PC-3 (cell line): Measurements from ENCODE around the gene IFNGR2. TPM values are rescaled to one million over a fixed set of nuclear protein-coding genes. Genes with fewer than 3 reads are reported as not detected.

Source experiments
- ATAC-seq: fragments of 200-7000 bp; cut with Tn5 transposase; 2 replicates; pipeline ENCODE4 v1.9.1; 2020; ENCODE audit warnings: mild to moderate bottlenecking, moderate library complexity
- BruUV-seq: library from RNA; stranded (reverse); fragments of 400-500 nt; replicated peaks from 2 replicates; lab custom pipeline; 2021; lab: Mats Ljungman, UMichigan
- CTCF ChIA-PET: fragments of 300-600 bp; sonication (Branson Sonifier 250); formaldehyde crosslinking; loops from one replicate; lab custom pipeline; 2022; ENCODE audit warnings: antibody characterized with exemption; lab: Charles Lee
- POLR2A ChIA-PET: fragments of 300-600 bp; sonication (Branson Sonifier 250); formaldehyde crosslinking; loops from one replicate; lab custom pipeline; 2022; ENCODE audit warnings: antibody characterized with exemption; ENCODE audit not compliant: unreplicated experiment; lab: Charles Lee
- DNase-seq: peaks from one replicate; pipeline ENCODE4 v3.0.0-alpha.2; 2015
- H2AFZ ChIP-seq: fragments of 300-600 bp; sonication (generic); 2 replicates; pipeline ENCODE4 v1.6.0; 2016; ENCODE audit warnings: antibody characterized with exemption, low read length
- H3F3A ChIP-seq: fragments of 300-600 bp; sonication (generic); one replicate; pipeline ENCODE4 v1.6.0; 2017; ENCODE audit warnings: antibody characterized with exemption, low read length, control low read depth, mild to moderate bottlenecking; ENCODE audit not compliant: unreplicated experiment
- H3K27ac ChIP-seq: fragments of 300-600 bp; sonication (generic); 2 replicates; pipeline ENCODE4 v1.5.1; 2016; ENCODE audit warnings: mild to moderate bottlenecking, low read length
- H3K27me3 ChIP-seq: fragments of 300-600 bp; sonication (generic); 2 replicates; pipeline ENCODE4 v1.6.1; 2016; ENCODE audit warnings: low read length, mixed read lengths
- H3K36me3 ChIP-seq: fragments of 300-600 bp; sonication (generic); 2 replicates; pipeline ENCODE4 v1.6.1; 2016; ENCODE audit warnings: low read depth, mixed run types, low read length, mixed read lengths
- H3K4me1 ChIP-seq: fragments of 300-600 bp; sonication (generic); 2 replicates; pipeline ENCODE4 v1.5.1; 2016; ENCODE audit warnings: low read length; ENCODE audit not compliant: insufficient read depth
- H3K4me2 ChIP-seq: fragments of 300-600 bp; sonication (generic); 2 replicates; pipeline ENCODE4 v1.6.0; 2016; ENCODE audit warnings: low read length
- H3K4me3 ChIP-seq: fragments of 300-600 bp; sonication (generic); 2 replicates; pipeline ENCODE4 v1.5.1; 2016; ENCODE audit warnings: mild to moderate bottlenecking, low read length, mixed read lengths
- H3K79me2 ChIP-seq: fragments of 300-600 bp; sonication (generic); 2 replicates; pipeline ENCODE4 v1.6.1; 2017; ENCODE audit warnings: low read length, mixed read lengths
- H3K9ac ChIP-seq: fragments of 300-600 bp; sonication (generic); 2 replicates; pipeline ENCODE4 v1.6.0; 2016; ENCODE audit warnings: mild to moderate bottlenecking, low read length
- H3K9me2 ChIP-seq: fragments of 300-600 bp; sonication (generic); replicated peaks from 2 replicates; pipeline ENCODE4 v1.6.1; 2016; ENCODE audit warnings: mixed run types, low read length, mixed read lengths
- H3K9me3 ChIP-seq: fragments of 300-600 bp; sonication (generic); 2 replicates; pipeline ENCODE4 v1.6.1; 2016; ENCODE audit warnings: low read length, mixed read lengths
- H4K20me1 ChIP-seq: fragments of 300-600 bp; sonication (generic); 2 replicates; pipeline ENCODE4 v1.6.1; 2016; ENCODE audit warnings: low read length, mixed read lengths
- EZH2 ChIP-seq: fragments of 300-600 bp; sonication (generic); IDR thresholded peaks from one replicate; pipeline ENCODE4 v1.6.1; 2017; ENCODE audit warnings: antibody characterized with exemption, mild to moderate bottlenecking, low read length; ENCODE audit not compliant: unreplicated experiment
- EZH2phosphoT487 ChIP-seq: fragments of 300-600 bp; sonication (generic); IDR thresholded peaks from 2 replicates; pipeline ENCODE4 v1.6.1; 2018; ENCODE audit warnings: mild to moderate bottlenecking, antibody characterized with exemption, low read length, borderline replicate concordance
- intact Hi-C: fragments of 100-400 bp; cut with micrococcal nuclease; formaldehyde crosslinking; loops from 2 replicates; pipeline ENCODE4 v1.9.0; 2023
- total RNA-seq: library from RNA; depleted of rRNA; stranded (reverse); fragments of >200 nt; gene quantifications from 2 replicates; pipeline ENCODE4 v1.2.3, GENCODE V29; 2014
- TF ChIP-seq, protein P1 (sequence below): fragments of 300-600 bp; sonication (generic); conservative IDR thresholded peaks from 2 replicates; pipeline ENCODE4 v1.5.1; 2017; ENCODE audit warnings: antibody characterized with exemption, low read depth, mild to moderate bottlenecking, low read length

IFNGR2 gene
- total RNA-seq, 1 experiment from 2014 or later: 37.8 TPM

DNA sequence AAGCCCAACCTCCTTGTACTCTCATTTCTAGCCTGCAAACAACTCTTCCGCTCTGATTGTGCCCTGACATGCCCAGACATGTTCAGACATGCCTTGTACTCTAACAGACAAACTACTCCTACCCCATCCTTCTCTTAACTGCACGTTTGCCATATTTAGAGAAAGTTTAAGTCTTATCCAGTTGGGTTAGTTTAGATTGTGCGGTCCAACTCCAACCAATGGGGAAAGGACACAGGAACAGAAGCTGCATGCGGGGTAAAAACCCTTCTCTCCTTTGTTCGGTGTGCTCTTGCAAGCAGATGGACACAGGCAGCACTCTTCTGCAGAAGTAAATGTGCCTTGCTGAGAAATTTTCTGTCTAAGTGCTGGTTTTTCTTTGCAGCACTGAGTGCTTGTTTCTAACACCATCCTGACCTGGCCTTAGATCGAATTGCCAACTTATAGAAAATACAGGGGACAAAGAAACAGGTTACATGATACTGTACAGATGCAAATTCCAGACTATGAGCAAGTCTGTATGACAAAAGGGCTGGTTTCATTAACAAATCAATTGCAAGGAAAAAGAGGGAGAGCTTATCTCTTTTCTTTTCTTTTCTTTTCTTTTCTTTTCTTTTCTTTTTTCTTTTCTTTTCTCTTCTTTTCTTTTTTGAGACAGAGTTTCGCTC lies 35.8 kb upstream of the IFNGR2 start:
- H3K79me2 ChIP-seq: no peaks in the 10 kb centered on the region
- H4K20me1 ChIP-seq: no peaks in the 10 kb centered on the region
- no peaks in the 10 kb centered on the region for H3K27me3 ChIP-seq
- H3K36me3 ChIP-seq: peaks cover 12% of the 10 kb centered on the region; the same call in 1 of the 2 replicates
- H3K27ac ChIP-seq: no peak overlapping the region
- H3K4me2 ChIP-seq: no peak overlapping the region
- H3F3A ChIP-seq: no peaks in the 10 kb centered on the region
- intact Hi-C loops: no loop called here
- ChIA-PET POLR2A (no interaction called here), CTCF (no interaction called here)
- no peak overlapping the region for H3K9ac ChIP-seq
- H2AFZ ChIP-seq: no peak overlapping the region
- H3K9me2 ChIP-seq: no peaks in the 10 kb centered on the region
- H3K9me3 ChIP-seq: peaks cover 20% of the 10 kb centered on the region
- BruUV-seq: no TSS peak
- H3K4me3 ChIP-seq: no peak overlapping the region
- ATAC-seq (no peak), DNase-seq (no peak)
- H3K4me1 ChIP-seq: no peaks in the 10 kb centered on the region
- TF ChIP-seq EZH2phosphoT487: no peak
- TF ChIP-seq EZH2: no peak
- TF ChIP-seq, protein P1, sequence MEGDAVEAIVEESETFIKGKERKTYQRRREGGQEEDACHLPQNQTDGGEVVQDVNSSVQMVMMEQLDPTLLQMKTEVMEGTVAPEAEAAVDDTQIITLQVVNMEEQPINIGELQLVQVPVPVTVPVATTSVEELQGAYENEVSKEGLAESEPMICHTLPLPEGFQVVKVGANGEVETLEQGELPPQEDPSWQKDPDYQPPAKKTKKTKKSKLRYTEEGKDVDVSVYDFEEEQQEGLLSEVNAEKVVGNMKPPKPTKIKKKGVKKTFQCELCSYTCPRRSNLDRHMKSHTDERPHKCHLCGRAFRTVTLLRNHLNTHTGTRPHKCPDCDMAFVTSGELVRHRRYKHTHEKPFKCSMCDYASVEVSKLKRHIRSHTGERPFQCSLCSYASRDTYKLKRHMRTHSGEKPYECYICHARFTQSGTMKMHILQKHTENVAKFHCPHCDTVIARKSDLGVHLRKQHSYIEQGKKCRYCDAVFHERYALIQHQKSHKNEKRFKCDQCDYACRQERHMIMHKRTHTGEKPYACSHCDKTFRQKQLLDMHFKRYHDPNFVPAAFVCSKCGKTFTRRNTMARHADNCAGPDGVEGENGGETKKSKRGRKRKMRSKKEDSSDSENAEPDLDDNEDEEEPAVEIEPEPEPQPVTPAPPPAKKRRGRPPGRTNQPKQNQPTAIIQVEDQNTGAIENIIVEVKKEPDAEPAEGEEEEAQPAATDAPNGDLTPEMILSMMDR: no peak

DNA sequence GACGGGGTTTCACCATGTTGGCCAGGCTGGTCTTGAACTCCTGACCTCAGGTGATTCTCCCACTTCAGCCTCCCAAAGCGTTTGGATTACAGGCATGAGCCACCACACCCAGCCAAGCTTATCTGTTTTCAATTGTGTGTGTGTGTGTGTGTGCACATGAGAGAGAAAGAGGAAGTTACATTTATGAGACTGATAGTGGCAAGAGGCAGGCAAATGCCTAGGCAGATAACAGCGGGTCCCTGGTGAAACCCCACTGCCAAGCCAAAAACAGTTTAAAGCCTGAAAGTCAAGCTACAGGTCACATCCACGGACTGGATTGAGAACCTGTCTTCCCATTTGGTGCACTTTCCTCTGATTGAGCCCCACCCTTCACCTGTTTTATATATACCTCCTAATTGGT lies 35.1 kb upstream of the IFNGR2 start:
- TF ChIP-seq, protein P1: no peak
- TF ChIP-seq EZH2: no peak
- H3K4me1 ChIP-seq: peaks cover under 1% of the 10 kb centered on the region; the same call in 1 of the 2 replicates
- intact Hi-C loops: no loop called here
- no peak overlapping the region for H3K4me3 ChIP-seq
- BruUV-seq: no TSS peak
- no peaks in the 10 kb centered on the region for H3K27me3 ChIP-seq
- ChIA-PET CTCF (no interaction called here), POLR2A (no interaction called here)
- H3K36me3 ChIP-seq: peaks cover 12% of the 10 kb centered on the region; the same call in 1 of the 2 replicates
- no peak overlapping the region for H3K4me2 ChIP-seq
- no peaks in the 10 kb centered on the region for H3K79me2 ChIP-seq
- peaks cover 20% of the 10 kb centered on the region for H3K9me3 ChIP-seq
- H3K27ac ChIP-seq: no peak overlapping the region
- H3K9ac ChIP-seq: no peak overlapping the region
- no peaks in the 10 kb centered on the region for H3F3A ChIP-seq
- DNase-seq (no peak), ATAC-seq (no peak)
- no peaks in the 10 kb centered on the region for H3K9me2 ChIP-seq
- H2AFZ ChIP-seq: no peak overlapping the region
- no peaks in the 10 kb centered on the region for H4K20me1 ChIP-seq

DNA sequence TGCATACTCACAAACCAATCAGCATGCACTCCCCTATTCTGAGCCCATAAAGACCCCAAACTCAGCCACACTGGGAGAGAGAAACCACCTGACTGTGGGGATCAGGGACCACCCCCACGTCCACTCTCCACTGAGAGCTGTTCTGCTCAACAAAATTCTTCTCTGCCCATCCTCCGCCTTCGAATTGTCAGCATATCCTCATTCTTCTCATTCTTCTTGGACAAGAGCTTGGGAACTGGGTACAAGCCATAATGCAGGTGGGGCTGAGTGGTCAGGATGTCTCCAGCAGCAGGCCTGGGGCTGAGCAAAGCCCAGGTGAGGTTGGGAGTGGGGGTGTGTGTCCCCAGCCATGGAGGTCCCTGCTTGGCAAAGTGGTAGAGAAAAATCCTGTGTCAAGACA lies 34.6 kb upstream of the IFNGR2 start:
- no peaks in the 10 kb centered on the region for H3K27me3 ChIP-seq
- ChIA-PET CTCF (no interaction called here), POLR2A (no interaction called here)
- TF ChIP-seq EZH2 (no peak), EZH2phosphoT487 (no peak)
- H3K27ac ChIP-seq: no peak overlapping the region
- no peak overlapping the region for H2AFZ ChIP-seq
- no peaks in the 10 kb centered on the region for H3K9me2 ChIP-seq
- peaks cover 2% of the 10 kb centered on the region for H3F3A ChIP-seq
- no peak overlapping the region for H3K9ac ChIP-seq
- intact Hi-C loops: no loop called here
- H3K9me3 ChIP-seq: peaks cover 20% of the 10 kb centered on the region
- no TSS peak for BruUV-seq
- ATAC-seq (no peak), DNase-seq (no peak)
- no peaks in the 10 kb centered on the region for H4K20me1 ChIP-seq
- no peak overlapping the region for H3K4me2 ChIP-seq
- H3K36me3 ChIP-seq: peaks cover 12% of the 10 kb centered on the region; the same call in 1 of the 2 replicates
- peaks cover 5% of the 10 kb centered on the region for H3K4me1 ChIP-seq
- no peaks in the 10 kb centered on the region for H3K79me2 ChIP-seq
- no peak overlapping the region for H3K4me3 ChIP-seq
